ENCODE data around the gene TRIM50. TPM values are rescaled to one million over a fixed set of nuclear protein-coding genes. Genes with fewer than 3 reads are reported as not detected.

TRIM50 gene
- total and polyA plus RNA-seq, 9 of the 15 experiments (the other 6 are each of a cell fraction or from before 2014, with no cell fraction given): not detected

DNA sequence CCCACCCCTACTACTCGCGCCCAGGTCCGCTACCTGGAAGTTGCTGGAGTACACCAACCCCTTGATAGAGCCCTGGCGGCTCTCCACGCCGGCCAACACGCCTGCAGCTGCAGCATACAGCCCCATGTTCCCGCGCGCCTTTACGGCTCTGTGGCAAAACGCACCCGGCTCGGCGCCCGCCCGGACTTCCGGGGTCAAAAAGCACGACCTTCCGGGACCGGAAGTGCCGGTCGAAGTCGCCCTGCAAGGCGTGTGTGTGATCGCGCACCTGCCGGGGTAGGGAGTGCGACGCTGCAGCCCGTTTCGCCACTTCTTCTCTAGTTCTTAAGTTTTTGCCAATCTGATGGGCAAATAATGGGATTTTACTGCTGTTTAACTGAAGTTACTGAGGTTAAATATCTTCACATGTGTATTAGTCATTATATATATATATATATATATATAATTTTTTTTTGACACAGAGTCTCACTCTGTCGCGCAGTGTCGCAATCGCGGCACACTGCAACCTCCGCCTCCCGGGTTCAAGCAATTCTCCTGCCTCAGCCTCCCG lies 19.1 kb downstream of the TRIM50 start, which contains the start of gene NSUN5 (continued):
- TF ChIP-seq, protein P1, sequence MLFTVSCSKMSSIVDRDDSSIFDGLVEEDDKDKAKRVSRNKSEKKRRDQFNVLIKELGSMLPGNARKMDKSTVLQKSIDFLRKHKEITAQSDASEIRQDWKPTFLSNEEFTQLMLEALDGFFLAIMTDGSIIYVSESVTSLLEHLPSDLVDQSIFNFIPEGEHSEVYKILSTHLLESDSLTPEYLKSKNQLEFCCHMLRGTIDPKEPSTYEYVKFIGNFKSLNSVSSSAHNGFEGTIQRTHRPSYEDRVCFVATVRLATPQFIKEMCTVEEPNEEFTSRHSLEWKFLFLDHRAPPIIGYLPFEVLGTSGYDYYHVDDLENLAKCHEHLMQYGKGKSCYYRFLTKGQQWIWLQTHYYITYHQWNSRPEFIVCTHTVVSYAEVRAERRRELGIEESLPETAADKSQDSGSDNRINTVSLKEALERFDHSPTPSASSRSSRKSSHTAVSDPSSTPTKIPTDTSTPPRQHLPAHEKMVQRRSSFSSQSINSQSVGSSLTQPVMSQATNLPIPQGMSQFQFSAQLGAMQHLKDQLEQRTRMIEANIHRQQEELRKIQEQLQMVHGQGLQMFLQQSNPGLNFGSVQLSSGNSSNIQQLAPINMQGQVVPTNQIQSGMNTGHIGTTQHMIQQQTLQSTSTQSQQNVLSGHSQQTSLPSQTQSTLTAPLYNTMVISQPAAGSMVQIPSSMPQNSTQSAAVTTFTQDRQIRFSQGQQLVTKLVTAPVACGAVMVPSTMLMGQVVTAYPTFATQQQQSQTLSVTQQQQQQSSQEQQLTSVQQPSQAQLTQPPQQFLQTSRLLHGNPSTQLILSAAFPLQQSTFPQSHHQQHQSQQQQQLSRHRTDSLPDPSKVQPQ (CRISPR knock-in tag; IDR thresholded peaks at IDR 0.05; ENCODE audit: borderline replicate concordance): no peak
- TF ChIP-seq ZFPM2 (CRISPR knock-in tag; IDR thresholded peaks at IDR 0.05) (no peak), ZNF77 (CRISPR knock-in tag; IDR thresholded peaks at IDR 0.05) (no peak), ATF1 (CRISPR knock-in tag; IDR thresholded peaks at IDR 0.05) (no peak), ATF1 (tag; IDR thresholded peaks at IDR 0.05) (peak; percentile 51; the same call in 1 of the 2 replicates), KLF6 (CRISPR knock-in tag; IDR thresholded peaks at IDR 0.05; ENCODE audit: borderline replicate concordance) (peak; percentile 50; the same call in 1 of the 2 replicates), STAG1 (CRISPR knock-in tag; IDR thresholded peaks at IDR 0.05; ENCODE audit: borderline replicate concordance) (no peak), POLR3A (IDR thresholded peaks at IDR 0.05; ENCODE audit: borderline replicate concordance, extremely low read depth, insufficient read depth, insufficient read length) (no peak), ZNF395 (CRISPR knock-in tag; IDR thresholded peaks at IDR 0.05) (peak; percentile 97), MBD2 (IDR thresholded peaks at IDR 0.05; ENCODE audit: borderline replicate concordance, low read depth) (peak; percentile 62), PURB (CRISPR knock-in tag; IDR thresholded peaks at IDR 0.05; ENCODE audit: low read depth) (no peak), CEBPG (CRISPR knock-in tag; IDR thresholded peaks at IDR 0.05) (no peak; the same call in 1 of the 2 replicates), CEBPG (tag; conservative IDR thresholded peaks at IDR 0.05 in 1 of 2, IDR thresholded peaks at IDR 0.05 in 1 of 2) (0 out of 4 replicates have a peak, but pooled peaks of 1 of the 2 experiments have one; percentile 35), KDM4B (IDR thresholded peaks at IDR 0.05; ENCODE audit: borderline replicate concordance in 2 of 2, low read depth in 1 of 2) (peak in 1 of 2 experiments; percentile 83; a peak in 1 of 4 replicates), NFRKB (IDR thresholded peaks at IDR 0.05; ENCODE audit: low read depth) (peak; percentile 49; the same call in 1 of the 2 replicates), HSF4 (CRISPR knock-in tag; IDR thresholded peaks at IDR 0.05; ENCODE audit: borderline replicate concordance) (no peak), GATAD2A (IDR thresholded peaks at IDR 0.05) (no peak), EP300 (IDR thresholded peaks at IDR 0.05; ENCODE audit: low read length) (peak; percentile 53), MBD1 (CRISPR knock-in tag; IDR thresholded peaks at IDR 0.05) (no peak), NR3C1 (CRISPR knock-in tag; IDR thresholded peaks at IDR 0.05) (0 out of 2 replicates have a peak, but pooled peaks have one; percentile 35), STAT5A (IDR thresholded peaks at IDR 0.05; ENCODE audit: borderline replicate concordance, low read length) (no peak)
- TF ChIP-seq, protein P2, sequence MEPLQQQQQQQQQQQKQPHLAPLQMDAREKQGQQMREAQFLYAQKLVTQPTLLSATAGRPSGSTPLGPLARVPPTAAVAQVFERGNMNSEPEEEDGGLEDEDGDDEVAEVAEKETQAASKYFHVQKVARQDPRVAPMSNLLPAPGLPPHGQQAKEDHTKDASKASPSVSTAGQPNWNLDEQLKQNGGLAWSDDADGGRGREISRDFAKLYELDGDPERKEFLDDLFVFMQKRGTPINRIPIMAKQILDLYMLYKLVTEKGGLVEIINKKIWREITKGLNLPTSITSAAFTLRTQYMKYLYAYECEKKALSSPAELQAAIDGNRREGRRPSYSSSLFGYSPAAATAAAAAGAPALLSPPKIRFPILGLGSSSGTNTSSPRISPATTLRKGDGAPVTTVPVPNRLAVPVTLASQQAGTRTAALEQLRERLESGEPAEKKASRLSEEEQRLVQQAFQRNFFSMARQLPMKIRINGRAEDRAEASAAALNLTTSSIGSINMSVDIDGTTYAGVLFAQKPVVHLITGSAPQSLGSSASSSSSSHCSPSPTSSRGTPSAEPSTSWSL (CRISPR knock-in tag; IDR thresholded peaks at IDR 0.05; ENCODE audit: borderline replicate concordance): no peak
